ENCODE measurements around the gene CNTN4. TPM values are rescaled to one million over a fixed set of nuclear protein-coding genes. Genes with fewer than 3 reads are reported as not detected.
"Not testable (repeated sequence)": the region's sequence is repeated elsewhere in the genome, so short reads cannot be mapped to it uniquely, and the experiment has no call there.

Gene CNTN4
- total RNA-seq, 1 donor from 2014 or later: 5.2 TPM

GRCh38 chr3:2525968-2526367 is 427.3 kb downstream of the CNTN4 start:
- no peak overlapping the region for H2AFZ ChIP-seq (replicated peaks)
- no peaks in the 10 kb centered on the region for H3K36me3 Mint-ChIP-seq

DNA sequence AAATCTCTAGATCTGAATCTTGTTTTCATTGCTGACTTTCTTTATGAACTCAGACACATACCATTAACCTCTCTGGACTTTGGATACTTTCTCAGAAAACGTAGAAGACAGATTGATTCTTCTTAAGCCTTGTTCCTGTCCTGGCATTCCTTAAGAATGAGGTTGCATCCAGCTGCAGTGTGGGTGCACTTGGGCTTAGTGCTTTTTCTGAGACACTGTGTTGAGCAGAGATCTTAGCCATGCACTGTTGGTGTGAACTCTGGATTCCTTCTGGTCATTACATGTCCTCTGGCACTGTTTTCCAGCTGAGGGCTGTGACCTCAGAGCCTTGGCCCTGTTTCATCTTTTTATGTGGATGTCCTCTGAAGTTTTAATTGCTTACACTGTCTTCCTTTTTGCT is 428.3 kb downstream of the CNTN4 start:
- Mint-ChIP-seq H3K4me3 (no peak overlapping the region), H3K27ac (peak overlapping the region; percentile 58), H3K4me1 (peaks cover 17% of the 10 kb centered on the region), H3K27me3 (ENCODE audit: insufficient read depth, low read depth) (no peaks in the 10 kb centered on the region), H3K9me3 (no peaks in the 10 kb centered on the region), H3K36me3 (peaks cover 2% of the 10 kb centered on the region)
- no peaks in the 10 kb centered on the region for H3K27me3 ChIP-seq
- peaks cover 6% of the 10 kb centered on the region for H3K4me1 ChIP-seq
- no peaks in the 10 kb centered on the region for H4K20me1 ChIP-seq (ENCODE audit: low read depth)
- H3K9ac ChIP-seq: no peak overlapping the region
- no peaks in the 10 kb centered on the region for H3K9me3 ChIP-seq (ENCODE audit: low read depth)
- no peaks in the 10 kb centered on the region for H3K36me3 ChIP-seq
- no peak overlapping the region for H2AFZ ChIP-seq (replicated peaks)
- H3K79me2 ChIP-seq (ENCODE audit: low read depth): no peaks in the 10 kb centered on the region
- H3K27ac ChIP-seq: no peak overlapping the region
- DNase-seq (ENCODE audit: low spot score): peak; percentile 11
- no peak overlapping the region for H3K4me2 ChIP-seq
- no peak overlapping the region for H3K4me3 ChIP-seq
- TF ChIP-seq EZH2phosphoT487 (IDR thresholded peaks at IDR 0.05) (no peak), EZH2 (IDR thresholded peaks at IDR 0.05) (no peak), CTCF (IDR thresholded peaks at IDR 0.05) (no peak)
- H3F3A ChIP-seq (ENCODE audit: low read depth): no peaks in the 10 kb centered on the region

More at GRCh38 chr3:2525968-2526367, 427.3 kb downstream of the CNTN4 start:
- Mint-ChIP-seq H3K4me3 (no peak overlapping the region), H3K27ac (no peak overlapping the region), H3K4me1 (peaks cover 17% of the 10 kb centered on the region), H3K9me3 (no peaks in the 10 kb centered on the region), H3K27me3 (ENCODE audit: insufficient read depth, low read depth) (no peaks in the 10 kb centered on the region)
- no peak overlapping the region for H3K27ac ChIP-seq
- no peaks in the 10 kb centered on the region for H4K20me1 ChIP-seq (ENCODE audit: low read depth)
- no peaks in the 10 kb centered on the region for H3K9me3 ChIP-seq (ENCODE audit: low read depth)
- no peaks in the 10 kb centered on the region for H3K79me2 ChIP-seq (ENCODE audit: low read depth)
- H3K27me3 ChIP-seq: no peaks in the 10 kb centered on the region
- no peaks in the 10 kb centered on the region for H3K36me3 ChIP-seq
- no peak overlapping the region for H3K4me2 ChIP-seq
- H3F3A ChIP-seq (ENCODE audit: low read depth): no peaks in the 10 kb centered on the region
- no peak overlapping the region for H3K4me3 ChIP-seq
- no peak overlapping the region for H3K9ac ChIP-seq
- DNase-seq (ENCODE audit: low spot score): no peak
- peaks cover 6% of the 10 kb centered on the region for H3K4me1 ChIP-seq
- TF ChIP-seq EZH2phosphoT487 (IDR thresholded peaks at IDR 0.05): no peak
- no peak for TF ChIP-seq CTCF (IDR thresholded peaks at IDR 0.05)
- no peak for TF ChIP-seq EZH2 (IDR thresholded peaks at IDR 0.05)

- not testable (repeated sequence) for H3K4me3 Mint-ChIP-seq; H4K20me1 ChIP-seq (ENCODE audit: low read depth); H3K9me3 ChIP-seq (ENCODE audit: low read depth); H3K27me3 Mint-ChIP-seq (ENCODE audit: insufficient read depth, low read depth); H3K4me1 ChIP-seq; H3K4me2 ChIP-seq; H3F3A ChIP-seq (ENCODE audit: low read depth); H2AFZ ChIP-seq (replicated peaks); H3K9ac ChIP-seq; H3K36me3 ChIP-seq; H3K27me3 ChIP-seq; H3K27ac ChIP-seq; H3K4me3 ChIP-seq; H3K36me3 Mint-ChIP-seq; H3K9me3 Mint-ChIP-seq; DNase-seq (ENCODE audit: low spot score); H3K79me2 ChIP-seq (ENCODE audit: low read depth)
- Mint-ChIP-seq H3K27ac (peak overlapping the region; percentile 58), H3K4me1 (peaks cover 17% of the 10 kb centered on the region)
These were observed 428.7 kb downstream of the CNTN4 start for GRCh38 chr3:2527328-2527727.

GRCh38 chr3:2534767-2535166 is 436.1 kb downstream of the CNTN4 start:
- H3K27ac Mint-ChIP-seq; H3K36me3 Mint-ChIP-seq; H3K27me3 Mint-ChIP-seq (ENCODE audit: insufficient read depth, low read depth); H3K27me3 ChIP-seq; H2AFZ ChIP-seq (replicated peaks); H3K9me3 Mint-ChIP-seq; H4K20me1 ChIP-seq (ENCODE audit: low read depth); H3K4me3 Mint-ChIP-seq; H3K4me2 ChIP-seq; H3K9ac ChIP-seq; H3F3A ChIP-seq (ENCODE audit: low read depth); H3K36me3 ChIP-seq; H3K27ac ChIP-seq; H3K4me1 Mint-ChIP-seq; H3K9me3 ChIP-seq (ENCODE audit: low read depth); H3K79me2 ChIP-seq (ENCODE audit: low read depth); H3K4me1 ChIP-seq; H3K4me3 ChIP-seq; DNase-seq (ENCODE audit: low spot score): not testable (repeated sequence)
